Subcutaneous adipose tissue (tissue), 4 donors: ENCODE results near the gene CREBZF. TPM values are rescaled to one million over a fixed set of nuclear protein-coding genes. Genes with fewer than 3 reads are reported as not detected.

Experiments
- CTCF ChIP-seq: fragments of 450-650 bp; IDR thresholded peaks from one replicate; pipeline ENCODE4 v1.5.1; 2016; ENCODE audit warnings: low read depth, mild to moderate bottlenecking, control low read depth, antibody characterized with exemption, moderate library complexity
- total RNA-seq, 4 donors: library from RNA; depleted of rRNA; stranded (reverse); fragments of >200 nt; gene quantifications; one replicate each; pipeline ENCODE4 v1.1.0, GENCODE V29; 2016

Gene CREBZF
- total RNA-seq, 4 donors from 2014 or later, result 51.8 to 65.9 (median 62.5) TPM

GRCh38 chr11:85666687-85667086 is 1.8 kb upstream of the CREBZF start:
- no peak for TF ChIP-seq CTCF

GRCh38 chr11:85665733-85666132 is 804 bp upstream of the CREBZF start:
- TF ChIP-seq CTCF, result no peak

- no peak for TF ChIP-seq CTCF
Measured at GRCh38 chr11:85663753-85664614, 945 bp downstream of the CREBZF start.

- no peak for TF ChIP-seq CTCF
Measured at GRCh38 chr11:85663080-85663752, 1.7 kb downstream of the CREBZF start.

GRCh38 chr11:85661972-85662664 is 2.8 kb downstream of the CREBZF start:
- no peak for TF ChIP-seq CTCF

- no peak for TF ChIP-seq CTCF
Measured at GRCh38 chr11:85658180-85658579, 6.7 kb downstream of the CREBZF start.

- no peak for TF ChIP-seq CTCF
Measured at GRCh38 chr11:85656777-85657176, 8.2 kb downstream of the CREBZF start.
